ENCODE results near the gene ELOVL1.

GRCh38 chr1:43316738-43317520 is 50.9 kb downstream of the ELOVL1 start:
- TF ChIP-seq CTCF (IDR thresholded peaks at IDR 0.05) (no peak), RCOR1 (IDR thresholded peaks at IDR 0.05; ENCODE audit: low read depth, low read length) (no peak)

All from A549 (cell line).